GM12873 (cell line): ENCODE measurements around the gene UGGT1.

Experiments used
- TF ChIP-seq, protein P1 (sequence below): IDR thresholded peaks from 2 replicates; pipeline ENCODE4 v1.5.1; 2012; ENCODE audit warnings: low read depth, mild to moderate bottlenecking, moderate library complexity, low read length, control low read depth; ENCODE audit not compliant: insufficient read depth; ENCODE audit errors: missing control alignments

The UGGT1 gene

DNA sequence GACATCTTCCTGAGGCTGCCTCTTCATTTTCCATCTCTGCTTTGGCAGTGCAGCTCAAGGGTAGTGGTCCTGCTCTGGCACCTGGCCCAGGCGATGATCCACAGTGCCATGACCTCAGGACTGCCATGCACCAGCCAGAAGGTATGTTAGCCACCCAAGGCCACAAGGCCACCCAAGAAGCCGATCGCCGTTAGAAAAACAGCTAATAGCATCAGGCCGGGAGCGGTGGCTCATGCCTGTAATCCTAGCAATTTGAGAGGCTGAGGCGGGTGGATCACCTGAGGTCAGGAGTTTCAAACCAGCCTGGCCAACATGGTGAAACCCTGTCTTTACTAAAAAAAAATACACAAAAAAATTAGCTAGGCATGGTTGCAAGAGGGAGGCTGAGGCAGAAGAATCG lies 28.4 kb upstream of the UGGT1 start:
- TF ChIP-seq, protein P1, sequence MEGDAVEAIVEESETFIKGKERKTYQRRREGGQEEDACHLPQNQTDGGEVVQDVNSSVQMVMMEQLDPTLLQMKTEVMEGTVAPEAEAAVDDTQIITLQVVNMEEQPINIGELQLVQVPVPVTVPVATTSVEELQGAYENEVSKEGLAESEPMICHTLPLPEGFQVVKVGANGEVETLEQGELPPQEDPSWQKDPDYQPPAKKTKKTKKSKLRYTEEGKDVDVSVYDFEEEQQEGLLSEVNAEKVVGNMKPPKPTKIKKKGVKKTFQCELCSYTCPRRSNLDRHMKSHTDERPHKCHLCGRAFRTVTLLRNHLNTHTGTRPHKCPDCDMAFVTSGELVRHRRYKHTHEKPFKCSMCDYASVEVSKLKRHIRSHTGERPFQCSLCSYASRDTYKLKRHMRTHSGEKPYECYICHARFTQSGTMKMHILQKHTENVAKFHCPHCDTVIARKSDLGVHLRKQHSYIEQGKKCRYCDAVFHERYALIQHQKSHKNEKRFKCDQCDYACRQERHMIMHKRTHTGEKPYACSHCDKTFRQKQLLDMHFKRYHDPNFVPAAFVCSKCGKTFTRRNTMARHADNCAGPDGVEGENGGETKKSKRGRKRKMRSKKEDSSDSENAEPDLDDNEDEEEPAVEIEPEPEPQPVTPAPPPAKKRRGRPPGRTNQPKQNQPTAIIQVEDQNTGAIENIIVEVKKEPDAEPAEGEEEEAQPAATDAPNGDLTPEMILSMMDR: no peak

DNA sequence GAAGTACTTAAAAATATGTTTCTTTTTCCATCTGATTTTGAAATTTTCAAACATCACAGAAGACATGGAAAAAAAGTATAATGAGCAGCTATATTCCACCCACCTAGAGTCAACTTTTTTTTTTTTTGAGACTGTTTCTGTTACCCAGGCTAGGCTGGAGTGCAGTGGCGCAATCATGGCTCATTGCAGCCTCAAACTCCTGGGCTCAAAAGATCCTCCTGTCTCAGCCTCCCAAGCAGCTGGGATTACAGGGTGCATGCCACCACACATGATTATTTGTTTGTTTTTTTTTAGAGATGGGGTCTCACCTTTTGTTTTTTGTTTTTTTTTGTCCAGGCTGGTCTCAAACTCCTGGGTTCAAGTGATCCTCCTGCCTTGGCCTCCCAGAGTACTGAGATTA lies 26.6 kb upstream of the UGGT1 start:
- TF ChIP-seq, protein P1: no peak

- TF ChIP-seq, protein P1: no peak
Measured at GRCh38 chr2:128069769-128070168, 21.2 kb upstream of the UGGT1 start.

GRCh38 chr2:128073278-128073677 lies 17.7 kb upstream of the UGGT1 start:
- TF ChIP-seq, protein P1: no peak

DNA sequence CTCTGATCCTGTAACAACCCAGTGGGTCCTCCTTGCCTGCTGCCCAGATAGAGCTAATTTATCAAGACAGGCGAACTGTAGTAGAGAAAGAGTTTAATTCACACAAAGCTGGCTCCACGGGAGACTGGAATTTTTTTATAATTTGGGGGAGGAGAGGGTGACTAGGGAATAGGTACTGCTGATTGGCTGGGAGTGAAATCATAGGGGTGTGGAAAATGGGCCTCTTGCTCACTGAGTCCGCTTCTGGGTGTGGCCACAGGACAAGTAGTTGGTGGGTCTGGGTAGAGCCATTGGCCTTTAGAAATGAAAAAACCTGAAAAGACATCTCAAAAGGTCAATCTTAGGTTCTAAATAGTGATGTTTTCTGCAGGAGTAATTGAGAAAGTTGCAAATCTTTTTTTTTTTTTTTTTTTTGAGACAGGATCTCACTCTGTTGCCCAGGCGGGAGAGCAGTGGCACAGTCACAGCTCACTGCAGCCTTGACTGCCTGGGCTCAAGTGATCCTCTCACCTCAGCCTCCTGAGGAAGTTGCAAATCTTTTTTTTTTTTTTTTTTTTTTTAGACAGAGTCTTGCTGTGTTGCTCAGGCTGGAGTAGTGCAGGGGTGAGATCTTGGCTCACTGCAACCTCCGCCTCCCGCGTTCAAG lies 14.4 kb upstream of the UGGT1 start:
- TF ChIP-seq, protein P1: no peak

DNA sequence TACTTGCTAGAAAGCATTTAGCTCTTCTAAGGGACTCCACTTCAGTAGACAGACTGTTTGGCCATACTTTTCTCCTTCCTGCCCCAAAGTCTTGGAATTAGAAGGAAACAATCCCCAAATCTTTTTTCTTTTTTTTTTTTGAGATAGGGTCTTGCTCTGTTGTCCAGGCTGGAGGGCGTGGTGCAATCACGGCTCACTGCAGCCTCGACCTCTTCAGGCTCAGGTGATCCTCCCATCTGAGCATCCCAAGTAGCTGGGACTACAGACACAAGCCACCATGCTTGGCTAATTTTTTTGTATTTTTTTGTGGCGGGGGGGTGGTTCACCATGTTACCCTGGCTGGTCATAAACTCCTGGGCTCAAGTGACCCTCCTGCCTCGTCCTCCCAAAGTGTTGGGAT lies 6.2 kb upstream of the UGGT1 start:
- TF ChIP-seq, protein P1: no peak

- TF ChIP-seq, protein P1: no peak
Measured at GRCh38 chr2:128086244-128086643, 4.8 kb upstream of the UGGT1 start.

GRCh38 chr2:128090575-128090944 lies 440 bp upstream of the UGGT1 start:
- TF ChIP-seq, protein P1: no peak
